ENCODE data around the gene KRT25. TPM values are rescaled to one million over a fixed set of nuclear protein-coding genes. Genes with fewer than 3 reads are reported as not detected.

KRT25 gene
- total RNA-seq, 4 donors from 2014 or later, result not detected

DNA sequence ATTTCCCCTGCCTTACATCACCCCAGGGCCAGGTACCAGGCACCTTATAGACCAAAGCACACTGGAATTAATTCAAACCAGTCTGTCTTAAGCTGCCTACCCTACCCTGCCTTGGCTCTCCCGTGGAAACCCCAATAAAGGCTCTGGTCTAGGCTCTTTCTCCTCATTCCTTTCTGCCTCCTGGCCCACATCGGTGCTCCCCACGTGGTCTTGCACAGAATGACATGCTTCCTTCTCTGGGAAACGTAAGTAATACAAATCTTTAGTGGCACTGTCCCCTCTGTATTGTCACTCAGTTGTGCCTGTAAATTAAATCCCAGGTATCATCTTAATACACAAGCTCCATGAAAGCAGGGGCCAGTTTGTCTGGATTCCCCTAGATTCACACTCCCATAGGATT is 16.6 kb downstream of the KRT25 start:
- Histone ChIP-seq H3K36me3 (no peaks in the 10 kb centered on the region), H3K4me1 (no peaks in the 10 kb centered on the region), H3K9me3 (peaks cover 0 to 7% of the 10 kb centered on the region in 2 donors), H3K27ac (no peak overlapping the region), H3K27me3 (no peaks in the 10 kb centered on the region), H3K4me3 (no peak overlapping the region)
- TF ChIP-seq POLR2A (IDR thresholded peaks at IDR 0.05), result no peak
- TF ChIP-seq, protein P1, sequence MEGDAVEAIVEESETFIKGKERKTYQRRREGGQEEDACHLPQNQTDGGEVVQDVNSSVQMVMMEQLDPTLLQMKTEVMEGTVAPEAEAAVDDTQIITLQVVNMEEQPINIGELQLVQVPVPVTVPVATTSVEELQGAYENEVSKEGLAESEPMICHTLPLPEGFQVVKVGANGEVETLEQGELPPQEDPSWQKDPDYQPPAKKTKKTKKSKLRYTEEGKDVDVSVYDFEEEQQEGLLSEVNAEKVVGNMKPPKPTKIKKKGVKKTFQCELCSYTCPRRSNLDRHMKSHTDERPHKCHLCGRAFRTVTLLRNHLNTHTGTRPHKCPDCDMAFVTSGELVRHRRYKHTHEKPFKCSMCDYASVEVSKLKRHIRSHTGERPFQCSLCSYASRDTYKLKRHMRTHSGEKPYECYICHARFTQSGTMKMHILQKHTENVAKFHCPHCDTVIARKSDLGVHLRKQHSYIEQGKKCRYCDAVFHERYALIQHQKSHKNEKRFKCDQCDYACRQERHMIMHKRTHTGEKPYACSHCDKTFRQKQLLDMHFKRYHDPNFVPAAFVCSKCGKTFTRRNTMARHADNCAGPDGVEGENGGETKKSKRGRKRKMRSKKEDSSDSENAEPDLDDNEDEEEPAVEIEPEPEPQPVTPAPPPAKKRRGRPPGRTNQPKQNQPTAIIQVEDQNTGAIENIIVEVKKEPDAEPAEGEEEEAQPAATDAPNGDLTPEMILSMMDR (IDR thresholded peaks at IDR 0.05), result no peak
- no peak for DNase-seq
- intact Hi-C loops (cut with DNase I; ENCODE audit: low total_unique reads), result no loop called here

GRCh38 chr17:40735016-40735415 is 20.1 kb downstream of the KRT25 start:
- no peak overlapping the region for H3K4me3 ChIP-seq
- H3K36me3 ChIP-seq, result no peaks in the 10 kb centered on the region
- H3K27ac ChIP-seq, result no peak overlapping the region
- no peaks in the 10 kb centered on the region for H3K27me3 ChIP-seq
- no peak for TF ChIP-seq POLR2A (IDR thresholded peaks at IDR 0.05)
- TF ChIP-seq, protein P1 (IDR thresholded peaks at IDR 0.05), result no peak
- intact Hi-C loops (cut with DNase I; ENCODE audit: low total_unique reads), result no loop called here
- no peak for DNase-seq
- no peaks in the 10 kb centered on the region for H3K4me1 ChIP-seq
- H3K9me3 ChIP-seq, result no peaks in the 10 kb centered on the region

- TF ChIP-seq, protein P1 (IDR thresholded peaks at IDR 0.05), result no peak
- no peak for TF ChIP-seq POLR2A (IDR thresholded peaks at IDR 0.05)
- H3K27ac ChIP-seq, result no peak overlapping the region
- no peaks in the 10 kb centered on the region for H3K36me3 ChIP-seq
- intact Hi-C loops (cut with DNase I; ENCODE audit: low total_unique reads), result no loop called here
- DNase-seq, result no peak
- no peaks in the 10 kb centered on the region for H3K4me1 ChIP-seq
- no peaks in the 10 kb centered on the region for H3K27me3 ChIP-seq
- H3K4me3 ChIP-seq, result no peak overlapping the region
- no peaks in the 10 kb centered on the region for H3K9me3 ChIP-seq
Observed at GRCh38 chr17:40734018-40734417, 21.1 kb downstream of the KRT25 start.

- Histone ChIP-seq H3K27me3 (no peaks in the 10 kb centered on the region), H3K9me3 (no peaks in the 10 kb centered on the region), H3K4me3 (no peak overlapping the region), H3K36me3 (no peaks in the 10 kb centered on the region), H3K27ac (no peak overlapping the region), H3K4me1 (no peaks in the 10 kb centered on the region)
- TF ChIP-seq, protein P1 (IDR thresholded peaks at IDR 0.05), result no peak
- TF ChIP-seq POLR2A (IDR thresholded peaks at IDR 0.05), result no peak
- DNase-seq, result no peak
- intact Hi-C loops (cut with DNase I; ENCODE audit: low total_unique reads), result no loop called here
Observed at GRCh38 chr17:40730970-40731369, 24.2 kb downstream of the KRT25 start.

DNA sequence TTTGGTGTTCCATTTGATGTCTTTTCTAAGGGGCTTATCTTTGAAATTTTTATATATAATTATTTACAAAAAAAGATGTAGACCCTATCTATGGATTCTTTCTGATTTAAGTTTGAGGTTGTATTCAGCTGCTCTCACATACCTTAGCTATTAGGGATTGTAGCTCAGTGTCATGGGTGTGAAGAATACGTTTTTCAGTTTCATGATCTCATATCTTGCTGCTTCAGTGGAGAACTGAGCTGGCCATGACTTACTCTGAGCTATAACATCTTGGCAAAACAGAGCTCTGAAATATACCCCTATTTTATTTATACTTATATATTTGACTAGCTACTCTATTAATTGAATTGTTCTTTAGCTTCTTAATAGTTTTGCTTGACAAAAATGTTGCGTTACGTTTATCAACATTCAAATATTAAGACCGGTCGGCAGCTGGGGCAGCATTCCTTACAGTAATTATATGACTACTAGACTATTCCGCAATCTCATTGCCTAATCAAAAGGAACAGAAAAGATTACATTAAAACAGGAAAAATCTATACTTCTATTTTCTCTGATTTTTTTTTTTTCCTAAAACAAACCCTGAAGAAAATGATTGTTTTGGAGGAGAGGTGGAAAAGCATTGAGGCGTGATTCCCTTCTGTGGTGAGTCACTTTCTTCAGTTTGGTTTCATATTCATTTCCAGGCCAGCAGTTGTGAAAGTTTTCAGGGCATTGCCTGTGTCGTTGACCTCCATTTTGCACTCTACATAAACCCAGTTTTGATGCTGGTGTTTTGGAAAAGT is 27.5 kb downstream of the KRT25 start:
- intact Hi-C loops (cut with DNase I; ENCODE audit: low total_unique reads), result no loop called here

More for the DNA sequence above, 27.5 kb downstream of the KRT25 start:
- no peaks in the 10 kb centered on the region for H3K9me3 ChIP-seq
- H3K36me3 ChIP-seq, result no peaks in the 10 kb centered on the region
- H3K27ac ChIP-seq, result no peak overlapping the region
- TF ChIP-seq, protein P1 (IDR thresholded peaks at IDR 0.05), result no peak
- no peak for TF ChIP-seq POLR2A (IDR thresholded peaks at IDR 0.05)
- DNase-seq, result no peak
- no peaks in the 10 kb centered on the region for H3K27me3 ChIP-seq
- H3K4me3 ChIP-seq, result no peak overlapping the region
- no peaks in the 10 kb centered on the region for H3K4me1 ChIP-seq
